Transverse colon (tissue), 4 donors: ENCODE data around the gene SCRT2. TPM values are rescaled to one million over a fixed set of nuclear protein-coding genes. Genes with fewer than 3 reads are reported as not detected.

Experiments used
- DNase-seq: peaks from one replicate; pipeline ENCODE4 v3.0.0-alpha.2; 2019
- H3K27ac ChIP-seq, 4 donors: fragments of 200-600 bp; sonication (generic); 2 replicates each; pipeline ENCODE4 v1.5.1; 2016 to 2018; ENCODE audit warnings: inconsistent platforms in 4 of 4
- H3K27me3 ChIP-seq: fragments of 200-600 bp; sonication (generic); 2 replicates; pipeline ENCODE4 v1.5.1; 2017; ENCODE audit warnings: inconsistent platforms
- H3K36me3 ChIP-seq, 4 donors: fragments of 200-600 bp; sonication (generic); 2 replicates each; pipeline ENCODE4 v1.5.1; 2017 to 2019; ENCODE audit warnings: inconsistent platforms in 4 of 4
- H3K4me1 ChIP-seq, 4 donors: fragments of 200-600 bp; sonication (generic); 2 replicates each; pipeline ENCODE4 v1.5.1; 2017 to 2020; ENCODE audit warnings: inconsistent platforms in 4 of 4
- H3K4me3 ChIP-seq, 4 donors: fragments of 200-600 bp; sonication (generic); 1 replicate in 1 of 4; 2 replicates in 3 of 4; pipeline versions ENCODE4 v1.5.1 to v1.6.1; 2017 to 2019; ENCODE audit warnings: inconsistent platforms in 4 of 4
- H3K9me3 ChIP-seq, 2 donors: fragments of 200-600 bp; sonication (generic); 2 replicates each; pipeline ENCODE4 v1.5.1; 2017 to 2019; ENCODE audit warnings: inconsistent platforms in 2 of 2
- EP300 ChIP-seq: sonication (generic); formaldehyde crosslinking; IDR thresholded peaks from one replicate; pipeline ENCODE4 v1.6.1; 2017; ENCODE audit warnings: antibody characterized with exemption, low read depth
- POLR2A ChIP-seq: fragments of 450-650 bp; IDR thresholded peaks from one replicate; pipeline ENCODE4 v1.6.1; 2016; ENCODE audit warnings: antibody characterized with exemption, mild to moderate bottlenecking, moderate library complexity
- POLR2AphosphoS5 ChIP-seq, 3 donors: sonication (generic); formaldehyde crosslinking; IDR thresholded peaks; one replicate each; pipeline ENCODE4 v1.6.1; 2016; ENCODE audit warnings: antibody characterized with exemption in 3 of 3
- whole genome bisulfite sequencing, 2 donors: methylation state at CpG; one replicate each; pipeline ENCODE4 v1.1.5; 2018; ENCODE audit warnings: low coverage in 1 of 2; 5-methylcytosine and 5-hydroxymethylcytosine counted together
- in situ Hi-C, 4 donors: fragments of 200-750 bp; cut with MboI; loops; one replicate each; pipeline versions ENCODE4 v1.15.0 to v1.15.1; 2017; ENCODE audit warnings: low sequenced_read_pairs in 3 of 4, low pct_ligation_motif_present in 1 of 4, low pct_unique_long_range_greater_than_20kb in 1 of 4
- intact Hi-C: fragments of 100-400 bp; cut with DNase I; formaldehyde crosslinking; loops from one replicate; pipeline ENCODE4 v1.15.1; 2023; ENCODE audit warnings: low total_unique reads
- total RNA-seq, 4 donors: library from RNA; depleted of rRNA; stranded (reverse); fragments of >200 nt; gene quantifications; one replicate each; pipeline ENCODE4 v1.1.0, GENCODE V29; 2016
- TF ChIP-seq, protein P1 (sequence below), 5 experiments: fragments of 200-600 bp in 3 of 5; fragments of 450-650 bp in 2 of 5; sonication (generic) in 3 of 5; IDR thresholded peaks; 1 replicate in 2 of 5; 2 replicates in 3 of 5; pipeline ENCODE4 v1.5.1; 2016 to 2017; ENCODE audit warnings: antibody characterized with exemption in 5 of 5, inconsistent platforms in 3 of 5, mild to moderate bottlenecking in 2 of 5, moderate library complexity in 1 of 5

SCRT2 gene
- total RNA-seq, 4 donors from 2014 or later = not detected

DNA sequence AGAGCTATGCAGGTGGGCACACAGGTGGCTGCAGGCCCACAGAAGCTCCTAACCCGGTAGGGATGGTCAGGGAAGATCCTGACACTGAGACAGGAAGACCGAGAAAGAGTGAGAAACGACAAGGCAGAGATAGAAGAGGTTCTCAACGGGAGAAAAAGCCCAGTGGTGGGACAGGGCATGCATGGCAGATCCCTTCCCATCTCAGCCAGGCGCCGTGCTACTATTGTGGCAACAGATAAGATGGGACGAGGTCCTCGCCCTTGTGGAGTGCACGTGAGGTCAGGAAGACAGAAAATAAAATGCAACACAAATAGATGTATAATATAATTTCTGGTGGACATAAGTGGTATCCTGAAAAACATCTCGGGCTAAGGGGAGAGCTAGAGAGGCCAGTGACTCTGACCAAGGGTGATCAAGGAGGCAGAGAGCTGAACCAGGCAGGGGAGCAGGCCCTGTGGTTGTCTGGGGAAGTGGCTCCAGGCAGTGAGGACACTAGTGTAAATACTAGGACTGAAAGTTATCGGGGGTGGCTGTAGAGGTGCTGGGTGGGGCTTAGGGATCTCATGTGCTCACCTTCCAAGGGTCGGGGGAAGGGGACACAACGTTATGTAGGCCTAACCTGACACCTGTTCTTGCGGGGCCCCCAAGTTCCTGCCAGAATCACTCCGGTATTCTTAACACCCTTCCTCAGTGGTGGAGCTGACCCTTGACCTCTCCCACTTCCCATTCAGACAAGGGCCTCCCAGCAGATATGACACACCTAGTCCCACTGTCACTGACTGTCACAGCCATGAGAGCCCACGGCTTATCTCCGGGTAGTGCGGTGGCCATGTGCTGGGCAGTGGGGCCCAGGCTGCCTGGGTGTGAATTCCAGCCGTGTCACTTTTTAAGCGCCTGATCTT, 23.6 kb downstream of the SCRT2 start:
- Histone ChIP-seq H3K4me3 (peak overlapping the region; percentile 43 to 80 (median 74)), H3K27me3 (no peaks in the 10 kb centered on the region), H3K36me3 (peaks cover 0 to 15% (median 7%) of the 10 kb centered on the region in 4 donors), H3K9me3 (no peaks in the 10 kb centered on the region), H3K27ac (peak overlapping the region; percentile 76 to 89 (median 81)), H3K4me1 (peaks cover 0 to 22% (median 12%) of the 10 kb centered on the region in 4 donors)
- whole genome bisulfite sequencing, 2 donors = 47 to 60% methylated on average over 13 to 18 of the region's 20 CpGs
- TF ChIP-seq EP300 = no peak
- TF ChIP-seq, protein P1, sequence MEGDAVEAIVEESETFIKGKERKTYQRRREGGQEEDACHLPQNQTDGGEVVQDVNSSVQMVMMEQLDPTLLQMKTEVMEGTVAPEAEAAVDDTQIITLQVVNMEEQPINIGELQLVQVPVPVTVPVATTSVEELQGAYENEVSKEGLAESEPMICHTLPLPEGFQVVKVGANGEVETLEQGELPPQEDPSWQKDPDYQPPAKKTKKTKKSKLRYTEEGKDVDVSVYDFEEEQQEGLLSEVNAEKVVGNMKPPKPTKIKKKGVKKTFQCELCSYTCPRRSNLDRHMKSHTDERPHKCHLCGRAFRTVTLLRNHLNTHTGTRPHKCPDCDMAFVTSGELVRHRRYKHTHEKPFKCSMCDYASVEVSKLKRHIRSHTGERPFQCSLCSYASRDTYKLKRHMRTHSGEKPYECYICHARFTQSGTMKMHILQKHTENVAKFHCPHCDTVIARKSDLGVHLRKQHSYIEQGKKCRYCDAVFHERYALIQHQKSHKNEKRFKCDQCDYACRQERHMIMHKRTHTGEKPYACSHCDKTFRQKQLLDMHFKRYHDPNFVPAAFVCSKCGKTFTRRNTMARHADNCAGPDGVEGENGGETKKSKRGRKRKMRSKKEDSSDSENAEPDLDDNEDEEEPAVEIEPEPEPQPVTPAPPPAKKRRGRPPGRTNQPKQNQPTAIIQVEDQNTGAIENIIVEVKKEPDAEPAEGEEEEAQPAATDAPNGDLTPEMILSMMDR (IDR thresholded peaks at IDR 0.05) = no peak
- no peak for TF ChIP-seq POLR2AphosphoS5 (IDR thresholded peaks at IDR 0.05)
- no peak for TF ChIP-seq POLR2A
- peak; percentile 27 for DNase-seq
- in situ Hi-C loops = loop anchor here in 1 of 4 donors (10.0 kb wide), 1 partner anchor 87 kb away; no protein-coding TSS in a partner anchor
- intact Hi-C loops = no loop called here

DNA sequence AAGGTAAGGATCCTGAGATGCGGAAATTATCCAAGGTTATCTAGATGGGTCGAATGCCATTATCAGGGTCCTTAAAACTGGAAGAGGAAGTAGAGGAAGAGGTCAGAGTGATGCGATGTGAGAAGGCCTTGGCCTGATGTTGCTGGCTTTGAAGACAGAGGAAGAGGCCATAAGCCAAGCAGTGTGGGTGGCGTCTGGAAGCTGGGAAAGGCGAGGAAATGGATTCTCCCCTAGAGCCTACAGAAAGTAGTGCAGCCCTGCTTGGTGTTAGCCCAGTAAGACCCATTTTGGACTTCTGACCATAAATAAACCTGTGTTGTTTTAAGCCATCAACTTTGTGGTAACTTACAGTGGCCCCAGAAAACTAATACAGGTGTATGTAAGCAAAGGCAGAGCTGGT, 24.6 kb downstream of the SCRT2 start:
- intact Hi-C loops (no loop called here), in situ Hi-C loops (loop anchor here in 1 of 4 donors (10.0 kb wide), 1 partner anchor 86 kb away; no protein-coding TSS in a partner anchor)
- WGBS, 2 donors = 81 to 83% methylated on average over 5 of the region's 5 CpGs

DNA sequence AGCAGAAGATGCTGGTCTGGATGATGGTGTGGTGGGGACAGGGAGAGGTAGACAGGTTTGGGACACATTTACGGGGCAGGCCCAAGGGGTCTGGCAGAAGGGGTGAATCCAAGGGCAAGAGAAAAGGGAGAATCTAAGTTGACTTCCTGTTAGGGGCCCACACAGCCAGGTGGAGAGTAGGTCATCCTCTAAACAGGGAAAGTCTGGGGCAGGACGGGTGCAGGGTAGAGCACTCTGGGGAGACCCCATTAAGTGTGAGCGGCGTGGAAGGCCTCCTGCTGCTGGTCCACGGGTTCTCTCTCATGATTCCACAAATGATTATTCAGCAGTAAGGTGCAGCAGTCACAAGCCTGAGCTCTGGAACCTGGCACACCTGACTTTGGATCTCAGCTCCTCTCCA, 25.3 kb downstream of the SCRT2 start:
- no peak overlapping the region for H3K27ac ChIP-seq
- no peaks in the 10 kb centered on the region for H3K27me3 ChIP-seq
- in situ Hi-C loops = loop anchor here in 1 of 4 donors (10.0 kb wide), 1 partner anchor 85 kb away; no protein-coding TSS in a partner anchor
- H3K4me3 ChIP-seq = no peak overlapping the region
- TF ChIP-seq EP300 (no peak), POLR2AphosphoS5 (IDR thresholded peaks at IDR 0.05) (no peak), POLR2A (no peak)
- TF ChIP-seq, protein P1 (IDR thresholded peaks at IDR 0.05) = no peak
- intact Hi-C loops = no loop called here
- no peak for DNase-seq
- H3K4me1 ChIP-seq = peaks cover 0 to 29% (median 12%) of the 10 kb centered on the region in 4 donors
- H3K9me3 ChIP-seq = no peaks in the 10 kb centered on the region
- H3K36me3 ChIP-seq = peaks cover 0 to 15% (median 7%) of the 10 kb centered on the region in 4 donors
- 91% methylated on average over 5 of the region's 5 CpGs; no CpG with 5 or more reads in 1 of the 2 donors for whole genome bisulfite sequencing, 2 donors

More for the DNA sequence above, 24.6 kb downstream of the SCRT2 start:
- Histone ChIP-seq H3K27ac (no peak overlapping the region), H3K4me3 (no peak overlapping the region), H3K9me3 (no peaks in the 10 kb centered on the region), H3K27me3 (no peaks in the 10 kb centered on the region), H3K4me1 (peaks cover 0 to 22% (median 12%) of the 10 kb centered on the region in 4 donors), H3K36me3 (peaks cover 0 to 15% (median 7%) of the 10 kb centered on the region in 4 donors)
- TF ChIP-seq, protein P1 (IDR thresholded peaks at IDR 0.05) = peak in 1 of 5 experiments; percentile 14
- no peak for TF ChIP-seq POLR2A
- no peak for DNase-seq

DNA sequence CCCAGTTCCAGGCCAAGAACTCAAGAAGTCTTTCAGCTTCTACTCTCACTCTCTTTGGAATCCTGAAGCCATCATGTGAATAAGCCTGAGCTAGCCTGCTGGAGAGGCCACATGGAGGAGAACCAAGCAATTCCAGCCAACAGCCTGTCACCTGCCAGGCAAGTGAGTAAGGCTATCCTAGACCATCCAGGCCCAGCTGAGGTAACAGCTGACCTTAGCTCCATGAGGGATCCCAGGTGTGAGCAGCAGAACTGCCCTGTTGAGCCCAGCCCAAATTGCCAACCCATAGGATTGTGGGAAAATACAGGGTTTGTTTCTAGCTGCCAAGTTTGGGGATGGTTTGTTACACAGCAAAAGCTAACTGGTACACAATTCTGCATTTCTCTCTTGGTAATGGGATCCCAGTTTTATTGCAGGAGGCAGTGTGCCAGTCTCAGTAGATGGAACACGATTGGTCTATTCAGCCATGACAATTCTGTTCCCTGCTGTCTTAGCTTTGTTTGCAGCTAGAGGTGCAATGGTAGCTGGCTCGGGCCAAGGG, 28.1 kb downstream of the SCRT2 start:
- TF ChIP-seq POLR2A (no peak), EP300 (no peak), POLR2AphosphoS5 (IDR thresholded peaks at IDR 0.05) (no peak)
- TF ChIP-seq, protein P1 (IDR thresholded peaks at IDR 0.05) = no peak
- DNase-seq = no peak
- Histone ChIP-seq H3K36me3 (peaks cover 0 to 15% (median 7%) of the 10 kb centered on the region in 4 donors), H3K4me1 (peaks cover 0 to 19% (median 9%) of the 10 kb centered on the region in 4 donors), H3K9me3 (no peaks in the 10 kb centered on the region), H3K27me3 (peaks cover 8% of the 10 kb centered on the region), H3K4me3 (no peak overlapping the region), H3K27ac (no peak overlapping the region)
- WGBS, 2 donors = 92% methylated on average over 2 of the region's 2 CpGs; no CpG with 5 or more reads in 1 of the 2 donors
- intact Hi-C loops (loop anchor here (2.0 kb wide), 1 partner anchor 79 kb away; no protein-coding TSS in a partner anchor), in situ Hi-C loops (loop anchor here in 3 of 4 donors (10.0 kb wide), 3 partner anchors 83 to 293 kb away; no protein-coding TSS in a partner anchor)
